GM19467 (cell line): Measurements from ENCODE around the gene TSPAN18.

ENCODE experiments used
- ATAC-seq: cut with Tn5 transposase; IDR thresholded peaks from one replicate; pipeline ENCODE4 v1.9.1; 2021; ENCODE audit warnings: mild to moderate bottlenecking, moderate library complexity; ENCODE audit not compliant: unreplicated experiment

Gene TSPAN18

DNA sequence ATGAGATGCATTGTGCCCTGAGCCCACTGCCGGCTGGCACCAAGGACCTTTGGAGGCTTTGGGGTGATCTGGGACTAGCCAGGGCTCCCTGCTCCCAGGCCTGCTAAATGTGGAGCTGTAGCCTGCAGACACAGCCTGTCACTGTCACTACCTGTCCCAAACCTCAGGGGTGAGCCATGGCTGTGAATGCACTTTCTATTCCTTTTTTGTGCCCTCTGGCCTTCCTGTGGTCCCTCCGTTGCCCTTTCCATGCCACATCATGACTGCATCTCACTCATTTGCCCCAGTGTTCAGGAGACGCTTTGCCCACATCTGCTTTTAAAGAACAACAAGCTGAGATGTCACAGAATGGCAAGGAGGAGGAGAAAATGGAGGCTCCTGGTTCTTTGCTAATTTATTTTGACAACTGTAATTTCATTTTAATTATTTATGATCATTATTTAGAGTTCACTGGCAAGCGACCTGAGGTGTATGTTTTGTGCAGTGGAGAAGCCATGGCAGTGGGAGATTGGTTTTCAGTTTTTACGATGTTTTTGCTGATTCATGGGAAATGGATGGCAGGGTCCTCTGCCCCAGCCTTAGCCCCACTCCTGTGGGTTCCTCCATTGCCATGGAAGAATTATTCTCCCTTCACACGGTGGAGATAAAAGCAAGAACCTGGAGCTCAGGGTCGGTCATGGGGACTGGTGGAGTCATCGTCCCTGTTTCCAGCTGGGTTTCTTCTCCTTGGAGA lies 69.2 kb downstream of the TSPAN18 start:
- no peak for ATAC-seq

DNA sequence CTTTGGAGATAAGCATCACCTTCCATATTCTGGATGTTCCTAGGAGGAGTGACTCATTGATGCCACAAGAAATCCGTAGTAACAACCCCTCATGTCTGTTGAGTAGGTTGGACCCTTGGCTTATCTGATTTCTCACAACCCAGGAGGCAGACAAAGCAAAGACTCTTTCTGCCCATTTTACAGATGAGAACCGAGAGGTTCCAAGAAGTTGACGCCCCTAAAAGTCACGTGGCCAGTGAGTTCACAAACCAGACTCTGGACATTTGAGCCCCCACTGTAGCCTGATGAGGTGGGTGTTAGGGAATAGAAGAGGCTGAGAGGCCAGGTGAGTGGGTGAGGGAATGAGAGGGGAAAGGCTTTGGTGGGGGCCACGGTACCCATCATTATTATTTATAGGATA lies 70.3 kb downstream of the TSPAN18 start:
- ATAC-seq = no peak

DNA sequence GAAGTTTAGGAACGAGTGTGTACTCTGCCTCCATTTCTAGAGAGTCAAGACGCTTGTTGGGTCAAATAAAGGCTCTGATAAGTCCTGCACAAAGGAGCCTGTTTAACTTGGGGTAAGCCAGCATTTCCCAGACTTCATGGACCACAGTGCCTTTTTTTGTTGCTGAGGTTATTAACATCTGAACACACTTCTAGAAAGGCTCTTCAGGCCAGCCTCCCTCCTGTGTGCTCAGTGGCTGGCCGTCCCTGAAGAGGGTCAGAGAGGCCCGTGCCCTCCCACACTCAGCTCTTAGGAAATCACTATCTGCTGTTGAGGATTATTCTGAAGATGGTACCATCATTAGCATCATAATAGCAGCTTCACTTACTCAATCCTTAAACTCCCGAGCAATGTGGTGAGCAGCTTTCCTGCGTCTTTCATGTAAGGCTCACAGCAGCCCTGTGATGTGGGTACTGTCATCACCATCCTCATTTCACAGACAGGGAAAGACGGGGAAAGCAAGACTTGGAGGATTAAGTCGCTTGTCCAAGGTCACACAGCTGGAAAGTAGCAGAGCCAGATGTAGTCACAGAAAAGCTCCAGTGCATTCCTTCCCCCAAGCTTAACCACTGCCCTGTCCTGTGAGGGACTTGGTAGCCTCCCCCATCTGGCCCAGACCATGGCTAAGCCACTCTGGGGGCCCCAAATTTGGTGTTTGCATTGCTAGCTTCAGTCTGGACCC lies 71.3 kb downstream of the TSPAN18 start:
- ATAC-seq = no peak

DNA sequence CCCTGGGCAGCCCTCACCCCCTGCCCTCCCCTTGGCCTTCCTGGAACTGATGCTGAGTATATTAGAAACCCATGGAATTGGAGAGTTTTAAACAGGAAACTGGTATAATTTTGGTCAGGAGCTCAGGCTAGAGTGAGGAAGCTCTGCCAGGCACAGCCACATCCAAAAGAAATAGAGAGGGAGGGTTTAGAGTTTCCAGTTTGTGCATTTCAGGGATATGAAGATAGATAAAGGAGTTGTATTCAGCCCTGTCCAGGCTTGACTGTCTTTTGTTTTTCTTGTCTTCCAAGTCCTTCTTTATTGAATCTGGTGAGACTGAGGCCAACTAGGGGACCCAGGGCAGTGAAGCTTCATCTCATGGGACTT lies 71.8 kb downstream of the TSPAN18 start:
- ATAC-seq = no peak

DNA sequence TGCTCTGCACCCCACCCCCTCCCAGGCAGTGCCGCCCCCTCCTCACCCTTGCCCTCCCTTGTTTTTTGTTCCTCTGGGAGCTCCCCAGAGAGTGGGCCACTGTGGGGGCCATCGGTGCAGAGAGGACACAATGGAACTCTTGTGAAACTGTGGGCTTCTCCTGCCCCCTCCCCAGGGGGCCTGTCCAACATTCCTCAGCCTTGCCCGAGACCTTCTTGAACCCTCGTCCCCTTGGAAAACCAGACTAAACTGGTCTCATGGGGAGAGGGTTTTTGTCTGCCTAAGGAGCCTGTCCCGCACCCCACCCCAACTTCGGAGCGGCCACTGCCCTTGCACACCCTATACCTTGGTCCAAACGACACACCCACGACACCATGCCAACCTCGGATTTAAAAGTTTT lies 72.2 kb downstream of the TSPAN18 start:
- ATAC-seq = no peak

DNA sequence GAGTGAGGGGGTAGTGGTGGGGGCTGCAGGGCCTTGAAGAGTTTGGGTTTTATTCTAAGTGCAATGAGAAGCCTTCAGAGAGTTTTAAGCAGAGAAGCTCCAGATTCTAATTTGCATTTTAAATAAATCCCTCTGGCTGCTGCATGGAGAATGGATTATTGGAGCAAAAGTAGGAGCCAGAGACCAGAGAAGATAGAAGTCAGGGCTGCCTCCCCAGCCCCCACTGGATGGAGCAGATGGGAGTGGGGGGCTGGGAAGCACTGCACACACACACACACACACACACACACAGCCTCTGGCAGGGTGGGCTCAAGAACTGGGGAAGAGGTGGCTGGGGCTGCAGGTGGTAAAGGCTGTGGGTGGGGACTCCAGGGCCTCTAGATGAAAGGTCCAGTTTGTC lies 75.6 kb downstream of the TSPAN18 start:
- ATAC-seq = no peak

DNA sequence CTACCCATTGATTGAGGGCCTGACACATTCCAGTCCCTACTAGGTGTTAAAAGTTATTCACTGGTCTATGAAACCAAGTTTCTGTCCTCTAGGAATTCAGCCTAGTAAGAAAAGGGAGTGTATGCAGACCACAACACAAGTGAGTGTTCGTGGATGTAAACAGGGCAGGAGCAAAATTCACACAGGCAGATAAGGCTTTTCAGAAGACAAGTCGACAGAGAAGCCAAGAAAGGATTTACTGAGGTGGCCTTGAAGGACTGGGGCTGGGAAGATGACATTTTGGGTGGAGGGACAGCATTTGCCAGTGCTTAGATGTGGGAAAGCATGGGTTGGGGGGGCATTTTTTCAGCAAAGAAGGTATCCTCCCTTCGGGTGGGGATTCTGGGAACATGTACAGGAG lies 76.2 kb downstream of the TSPAN18 start:
- no peak for ATAC-seq

DNA sequence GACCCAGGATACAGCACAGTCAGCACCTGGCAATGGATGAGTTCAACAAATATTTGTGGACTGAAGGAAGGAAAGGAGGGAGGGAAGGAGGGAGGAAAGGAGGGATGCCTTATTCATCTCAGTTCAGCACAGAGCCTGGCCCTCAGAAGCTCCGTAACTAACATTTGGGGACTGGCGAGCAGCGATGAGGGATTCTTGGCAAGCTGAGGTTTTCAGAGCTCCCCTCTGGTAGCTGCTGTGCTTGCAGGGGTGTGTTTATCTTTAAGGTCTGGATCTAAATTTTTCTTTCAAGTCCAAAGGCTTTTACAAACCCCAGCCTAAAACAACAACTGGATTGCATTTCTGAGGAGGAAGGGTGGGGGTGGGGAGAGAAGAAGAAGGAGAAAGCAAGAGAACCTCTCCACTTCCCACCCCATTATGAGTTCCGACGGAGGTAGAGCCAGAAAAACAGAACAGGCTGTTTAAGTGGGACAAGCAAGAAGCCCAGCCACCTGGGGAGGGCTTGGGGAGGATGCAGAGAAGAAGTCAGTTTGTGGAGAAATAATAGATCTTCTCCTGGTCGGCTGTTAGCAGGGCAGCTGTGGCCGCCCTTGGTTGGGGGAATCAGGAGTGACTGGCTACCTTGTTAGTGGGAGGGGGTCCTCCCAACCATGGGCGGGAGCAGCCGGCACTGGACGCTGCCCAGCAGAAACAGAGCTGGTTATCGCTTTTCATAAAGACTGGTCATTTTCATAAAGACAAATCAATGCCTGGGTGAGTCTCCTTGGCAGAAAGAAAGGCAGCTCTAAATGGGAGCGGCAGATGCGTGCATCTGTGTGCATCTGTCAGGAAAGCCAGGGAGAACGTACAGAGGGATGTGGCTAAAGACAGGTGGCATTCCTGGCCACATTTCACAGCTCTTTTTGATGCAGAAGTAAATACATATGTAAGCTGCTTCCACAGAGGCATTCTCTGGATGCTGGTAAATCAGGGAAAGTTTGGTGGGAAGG lies 78.0 kb downstream of the TSPAN18 start:
- ATAC-seq = no peak

DNA sequence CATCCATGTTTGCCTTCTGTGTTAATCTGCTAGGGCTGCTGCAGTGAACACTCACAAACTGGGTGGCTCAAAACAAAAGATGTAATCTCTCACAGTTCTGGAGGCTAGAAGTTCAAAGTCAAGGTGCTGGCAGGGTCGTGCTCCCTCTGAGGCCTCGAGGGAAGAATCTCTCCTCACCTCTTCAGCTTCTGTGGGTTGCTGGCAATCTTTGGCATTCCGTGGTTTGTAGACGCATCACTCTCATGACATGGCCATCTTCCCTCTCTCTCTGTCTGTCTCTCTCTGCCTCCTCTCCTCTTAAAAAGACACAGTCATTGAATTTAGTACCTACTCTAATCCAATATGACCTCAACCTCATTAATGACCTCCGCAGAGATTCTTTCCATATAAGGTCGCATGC lies 78.8 kb downstream of the TSPAN18 start:
- ATAC-seq = no peak

DNA sequence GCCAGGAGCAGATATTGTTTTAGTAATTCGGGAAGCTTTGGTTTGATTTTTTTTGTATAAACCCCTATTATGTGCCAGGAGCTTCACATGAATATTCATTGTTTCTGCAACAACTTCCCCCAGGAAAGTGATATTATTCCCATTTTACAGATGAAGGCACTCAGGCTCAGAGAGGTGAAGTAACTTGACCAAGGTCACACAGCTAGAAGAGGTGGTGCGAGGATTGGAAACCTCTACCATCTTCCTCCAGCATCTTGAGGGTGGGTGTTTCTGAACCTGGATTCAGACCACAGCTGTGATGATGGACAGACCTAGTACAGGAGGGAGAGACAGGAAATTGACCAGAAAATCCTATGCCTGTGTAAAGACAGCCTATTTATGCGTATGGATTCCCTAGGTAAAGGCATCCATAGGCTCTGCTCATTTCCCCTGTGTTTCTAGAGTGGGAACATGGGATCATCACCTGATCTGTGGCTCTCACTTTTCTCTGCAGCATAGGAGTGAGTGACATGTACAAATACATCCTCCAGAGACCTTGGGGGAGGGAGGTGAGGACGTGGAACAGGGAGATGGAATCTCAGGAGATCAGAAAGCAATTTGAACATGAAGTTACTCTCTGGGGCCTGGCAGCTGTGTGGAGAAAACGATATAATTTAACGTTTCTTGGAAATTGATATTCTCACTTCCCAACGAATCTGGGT lies 81.4 kb downstream of the TSPAN18 start:
- no peak for ATAC-seq

DNA sequence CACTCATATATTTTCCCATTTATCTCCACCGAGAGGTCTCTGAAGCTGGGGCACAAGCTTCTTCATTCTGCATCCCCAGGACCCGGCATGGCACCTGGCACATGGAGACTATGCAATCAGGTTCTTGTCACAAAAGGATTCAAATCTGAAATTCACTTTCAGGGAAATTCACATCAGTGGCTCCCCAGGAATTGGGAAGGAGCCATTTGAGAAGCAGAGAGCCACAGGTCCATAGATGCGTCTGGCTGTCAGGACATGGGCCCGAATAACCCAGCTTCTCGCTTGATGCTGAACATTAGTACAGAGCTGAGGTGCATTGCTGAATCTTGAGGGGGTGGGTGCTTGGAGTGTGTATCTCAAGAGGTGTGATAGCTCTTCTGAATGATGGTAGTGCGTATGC lies 82.5 kb downstream of the TSPAN18 start:
- ATAC-seq = no peak

DNA sequence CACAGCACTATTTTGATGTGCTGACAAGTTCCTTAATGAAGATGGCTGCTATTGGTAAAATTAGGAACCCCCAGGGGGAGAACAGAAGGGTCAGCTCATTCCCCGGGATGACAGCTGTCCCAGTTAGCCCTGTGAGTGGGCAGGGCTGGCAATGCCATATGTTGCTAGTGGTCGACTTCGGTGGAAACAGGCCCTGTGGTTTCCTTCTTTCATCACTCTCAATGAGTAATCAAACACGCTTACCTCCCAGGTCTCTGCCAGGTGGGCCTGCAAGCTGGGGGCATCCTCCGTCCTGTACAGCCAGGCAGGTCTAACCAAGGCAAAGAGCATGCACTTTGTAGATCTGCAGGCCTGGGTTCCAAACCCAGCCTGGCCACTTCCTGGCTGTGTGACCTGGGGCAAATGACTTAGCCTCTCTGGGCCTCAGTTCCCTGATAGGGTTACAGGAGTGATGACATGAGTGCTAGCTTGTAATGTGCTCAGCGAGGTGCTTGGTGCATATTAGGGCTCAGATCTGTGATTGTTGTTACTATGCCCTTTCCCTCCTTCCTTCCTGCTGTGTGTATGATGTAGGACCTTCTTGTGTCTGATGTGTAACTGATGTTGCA lies 85.2 kb downstream of the TSPAN18 start:
- ATAC-seq = no peak

DNA sequence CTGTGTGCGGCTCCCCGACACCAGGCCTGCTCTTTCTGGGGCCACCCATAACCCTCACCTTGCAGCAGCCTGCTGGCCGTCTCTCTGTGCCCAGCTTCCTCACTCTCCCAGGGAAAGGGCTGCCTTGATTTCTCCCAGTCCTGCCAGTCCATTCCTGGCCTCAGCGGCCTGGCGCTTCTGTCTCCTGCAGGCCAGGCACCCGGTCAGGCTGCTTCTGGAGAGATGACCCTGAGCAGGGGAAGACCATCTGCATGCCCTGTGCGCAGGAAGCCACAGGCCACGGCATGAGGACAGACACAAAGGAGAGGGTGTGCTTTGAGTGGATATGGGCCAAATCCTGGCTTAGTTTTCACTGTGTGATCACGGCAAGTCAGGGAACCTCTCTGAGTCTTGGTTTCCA lies 86.2 kb downstream of the TSPAN18 start:
- ATAC-seq = no peak

DNA sequence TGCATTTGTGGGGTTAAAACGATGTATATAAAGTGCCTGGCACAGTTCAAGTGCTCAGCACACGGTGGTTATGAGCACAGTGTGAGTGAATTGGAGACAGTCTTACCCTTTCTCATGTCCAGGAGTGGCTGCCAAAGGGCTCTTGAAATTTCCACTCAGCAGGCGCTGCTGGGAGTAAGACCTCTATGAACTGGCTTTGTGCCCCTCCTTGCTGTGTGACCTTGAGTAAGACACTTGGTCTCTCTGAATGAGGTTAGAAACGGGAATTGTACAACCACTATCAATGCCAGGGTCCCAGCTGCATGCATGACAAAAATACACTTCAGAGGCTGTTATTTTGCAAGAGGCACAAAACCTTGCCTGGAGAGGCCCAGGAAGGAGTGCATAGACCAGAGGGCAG lies 86.6 kb downstream of the TSPAN18 start:
- ATAC-seq = no peak

DNA sequence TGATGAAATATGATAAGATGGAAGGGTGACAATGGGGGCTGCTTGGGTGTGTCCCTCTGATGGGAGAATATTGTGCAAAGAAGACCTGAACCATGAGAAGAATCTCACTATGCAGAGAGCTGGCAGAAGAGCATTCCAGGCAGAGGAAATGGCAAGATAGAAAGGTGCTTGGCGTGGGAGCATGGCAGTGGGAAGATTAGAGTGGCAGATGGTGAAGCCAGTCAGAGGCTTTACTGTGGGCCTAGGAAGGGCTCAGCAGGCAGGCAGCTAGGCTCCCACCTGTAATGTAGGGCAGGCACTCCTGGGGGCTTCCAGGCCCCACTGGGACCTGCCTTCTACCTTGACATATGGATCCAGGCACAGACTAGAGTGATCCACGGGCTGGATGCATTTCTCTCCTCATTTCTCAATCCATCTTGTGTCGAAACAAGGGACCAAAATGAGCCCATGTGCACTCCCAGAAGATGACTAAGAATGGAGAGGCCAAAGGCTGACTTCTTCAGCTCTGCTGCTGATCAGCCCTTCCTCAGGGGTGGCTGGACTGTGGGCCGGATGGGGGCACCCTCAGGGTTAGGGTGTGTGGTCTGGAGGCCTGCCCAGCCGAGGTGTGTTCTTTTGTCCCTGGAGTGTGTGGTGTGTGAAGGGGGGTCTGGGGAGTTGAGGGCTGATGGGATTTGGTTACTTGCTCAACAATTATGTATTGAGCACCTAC lies 88.3 kb downstream of the TSPAN18 start:
- ATAC-seq = no peak

DNA sequence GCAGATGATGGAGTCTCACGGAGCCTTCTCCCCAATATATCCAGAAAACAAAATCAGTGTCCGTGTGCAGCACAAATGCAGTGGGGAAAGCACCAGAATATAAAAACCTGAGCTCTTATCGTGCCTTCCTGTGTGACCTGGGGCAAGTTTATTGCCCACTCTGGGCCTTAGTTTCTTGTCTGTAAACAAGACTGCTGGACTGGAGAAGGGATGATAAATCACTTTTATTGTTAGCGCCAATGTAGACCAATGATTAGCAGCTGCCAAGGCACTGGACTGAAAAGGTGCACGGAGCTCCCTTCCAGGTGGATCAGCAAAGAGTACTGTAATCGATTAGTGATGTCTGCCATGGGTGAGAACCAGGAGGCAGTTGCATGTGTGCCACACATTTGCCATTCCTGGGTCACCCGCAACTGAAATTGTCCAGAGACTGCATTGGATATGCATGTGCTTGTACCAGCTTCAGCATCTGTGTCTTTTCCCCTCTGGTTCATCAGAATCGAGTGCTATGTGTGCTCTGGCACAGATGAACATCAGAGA lies 89.2 kb downstream of the TSPAN18 start:
- ATAC-seq = no peak

DNA sequence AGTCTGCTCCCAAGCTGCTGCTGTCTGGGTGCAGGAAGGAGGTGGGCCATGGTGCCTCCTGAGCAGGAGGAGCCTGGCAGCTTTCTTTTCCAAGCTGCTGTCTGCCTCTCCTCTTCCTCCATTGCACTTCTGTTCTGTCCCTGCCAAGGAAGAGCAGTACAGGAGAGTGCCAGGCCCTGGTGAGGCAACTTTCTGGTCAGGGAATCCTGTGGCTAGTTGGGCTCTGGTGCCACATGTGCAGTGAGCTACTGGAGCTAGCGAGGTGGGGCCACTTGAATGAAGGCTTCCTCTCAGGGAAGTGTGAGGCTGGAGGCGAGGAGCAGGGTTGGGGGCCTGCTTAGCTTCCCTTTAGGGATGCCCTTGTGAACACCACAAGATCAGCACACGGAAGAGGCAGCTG lies 90.0 kb downstream of the TSPAN18 start:
- ATAC-seq = no peak

DNA sequence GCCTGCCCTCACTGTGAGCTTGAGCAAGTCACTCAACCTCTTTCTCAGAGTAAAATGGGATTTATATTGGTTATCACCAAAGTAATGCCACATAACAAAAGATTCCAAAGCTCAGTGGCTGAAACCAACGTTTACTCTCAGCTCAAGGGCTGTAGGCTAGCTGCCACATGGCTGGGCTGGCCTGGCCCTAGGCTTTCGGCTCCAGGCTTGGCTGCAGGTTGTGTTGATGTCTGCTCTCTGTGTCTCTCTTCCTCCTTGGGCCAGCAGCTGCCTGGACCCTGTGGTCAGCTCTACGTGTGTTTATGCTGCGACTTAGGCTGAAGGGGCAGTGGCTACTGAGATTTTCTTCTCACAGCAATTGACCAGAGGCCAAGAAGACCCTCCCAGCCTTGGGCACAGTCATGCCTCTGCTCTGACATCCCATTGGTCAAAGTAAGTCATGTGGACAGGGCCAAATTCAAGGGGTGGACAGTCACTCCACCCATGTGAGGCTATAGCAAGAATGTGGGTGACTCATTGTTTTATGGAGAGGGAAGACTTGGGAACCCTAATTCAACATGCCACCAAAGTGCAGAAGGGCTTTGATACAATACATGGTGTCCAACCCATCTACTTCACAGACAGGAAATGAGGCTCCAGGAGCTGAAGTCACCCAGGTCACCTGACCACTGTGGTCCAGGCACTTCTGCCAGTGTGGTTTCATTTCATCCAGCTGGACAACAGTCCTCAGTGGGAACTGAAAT lies 90.6 kb downstream of the TSPAN18 start:
- ATAC-seq = no peak

DNA sequence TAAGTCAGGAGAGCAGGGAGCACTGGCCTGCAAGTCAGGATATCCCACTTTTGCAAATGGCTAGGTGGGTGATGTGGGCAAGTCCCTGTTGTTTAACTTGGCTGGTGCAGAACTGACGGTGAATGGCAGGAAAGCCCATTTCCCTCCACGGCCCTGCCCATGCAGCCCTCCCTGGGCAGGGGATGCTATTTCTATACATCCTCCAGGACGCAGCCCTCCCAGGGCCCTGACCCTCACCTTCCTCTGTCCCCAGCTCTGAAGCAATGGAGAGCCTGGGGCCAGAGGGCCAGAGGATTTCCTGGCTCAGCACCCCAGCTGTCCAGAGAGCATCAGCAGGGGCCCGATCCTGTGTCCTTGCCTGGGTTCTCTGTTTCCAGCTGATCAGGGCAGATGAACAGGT lies 91.3 kb downstream of the TSPAN18 start:
- ATAC-seq = no peak
